Fibroblast of skin of right quadriceps (primary cell): ENCODE measurements around the gene ETV7.
A peak's percentile ranks its signal among the peaks of the same experiment; 100 is the strongest.
"Not testable (repeated sequence)": the region's sequence is repeated elsewhere in the genome, so short reads cannot be mapped to it uniquely, and the experiment has no call there.

Experiments used
- DNase-seq: peaks from one replicate; pipeline ENCODE4 v3.0.0-alpha.2; 2013

The ETV7 gene

DNA sequence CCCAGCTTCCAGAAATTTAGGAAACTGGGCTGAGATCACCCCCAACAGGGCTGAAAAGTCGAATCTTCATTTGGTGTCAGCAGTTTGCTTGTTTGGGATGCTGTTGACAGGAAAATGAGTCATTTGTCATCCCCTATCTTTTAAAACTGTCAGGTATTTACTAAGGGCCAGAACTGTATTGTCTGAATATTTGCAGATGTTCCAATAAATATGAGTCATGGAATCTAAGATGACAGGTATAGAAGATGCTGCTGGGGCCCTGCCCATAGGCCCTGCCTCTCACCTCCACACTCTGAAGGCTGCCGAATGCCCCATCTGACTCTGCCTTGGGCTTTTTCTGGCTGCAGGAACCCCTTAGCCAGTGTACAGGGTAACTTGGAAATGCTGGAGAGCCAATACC, 3.9 kb downstream of the ETV7 start:
- DNase-seq, result no peak

GRCh38 chr6:36382976-36383375, 4.5 kb downstream of the ETV7 start:
- no peak for DNase-seq

DNA sequence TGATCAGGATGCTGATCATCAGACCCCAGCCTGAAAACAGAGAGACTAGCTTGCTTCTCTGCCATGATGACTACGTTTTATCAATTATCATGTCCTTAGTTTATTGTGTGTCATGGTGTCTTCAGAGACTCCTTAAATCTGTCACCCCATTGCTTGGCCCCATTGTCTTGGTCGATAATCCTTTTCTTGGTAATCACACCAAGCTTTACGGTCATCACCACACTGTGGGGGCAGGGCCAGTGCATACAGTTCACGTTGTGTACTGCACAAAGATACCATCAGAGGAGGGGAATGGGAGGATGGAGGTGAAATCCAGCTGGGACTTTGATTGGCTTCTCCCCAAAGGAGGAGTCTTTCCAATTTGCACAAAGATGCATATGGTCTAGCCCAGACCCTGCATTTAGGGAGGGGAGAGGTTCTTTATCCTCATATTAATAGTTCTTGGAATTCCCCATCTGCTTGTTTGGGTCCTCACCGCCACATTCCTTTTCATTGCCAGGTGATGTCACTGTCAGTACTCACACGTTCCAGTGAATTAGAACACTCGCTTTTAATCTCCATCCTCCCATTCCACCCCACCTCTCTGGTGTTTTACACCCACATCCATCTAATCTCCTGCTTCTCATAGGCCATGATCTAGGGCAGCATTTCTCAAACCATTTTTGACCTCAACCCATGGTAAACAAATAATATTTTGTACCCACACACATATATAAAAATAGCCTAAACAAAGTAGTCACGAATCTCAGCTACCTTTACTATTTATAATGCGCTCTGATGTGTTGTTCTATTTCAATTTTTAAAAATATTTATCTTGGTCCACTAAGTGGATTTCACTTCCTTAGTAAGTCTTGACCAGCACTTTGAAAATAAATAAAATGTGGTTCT, 5.7 kb downstream of the ETV7 start:
- DNase-seq, result no peak

DNA sequence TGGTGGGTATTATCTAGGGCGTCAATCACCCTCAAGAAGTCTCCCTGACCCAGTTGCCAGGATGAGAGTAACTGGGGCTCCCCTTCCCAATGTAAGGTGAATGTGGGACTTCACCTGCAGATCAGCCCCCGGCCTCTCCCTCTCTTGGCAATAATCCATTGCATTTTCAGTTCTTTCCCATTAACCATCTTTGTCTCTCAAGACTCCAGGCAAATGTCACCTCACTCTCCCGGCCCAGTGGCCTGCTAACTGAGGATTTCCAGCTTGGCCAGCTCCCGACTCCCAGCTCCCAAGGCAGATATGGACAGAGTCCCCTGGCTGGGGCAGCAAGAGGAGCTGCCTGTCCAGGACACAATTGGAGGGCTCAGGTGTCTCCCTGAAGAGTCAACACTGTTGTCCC, 7.3 kb downstream of the ETV7 start:
- DNase-seq, result no peak

- DNase-seq, result no peak
Observed at GRCh38 chr6:36378936-36379335, 8.5 kb downstream of the ETV7 start.

- DNase-seq, result no peak
Observed at GRCh38 chr6:36378243-36378920, 9.1 kb downstream of the ETV7 start.

GRCh38 chr6:36377594-36377993, 9.9 kb downstream of the ETV7 start:
- DNase-seq, result no peak

GRCh38 chr6:36376742-36377141, 10.7 kb downstream of the ETV7 start:
- DNase-seq, result no peak

GRCh38 chr6:36376183-36376582, 11.3 kb downstream of the ETV7 start:
- no peak for DNase-seq

- DNase-seq, result no peak
Observed at GRCh38 chr6:36375644-36376155, 11.8 kb downstream of the ETV7 start.

- DNase-seq, result no peak
Observed at GRCh38 chr6:36374972-36375371, 12.5 kb downstream of the ETV7 start.

GRCh38 chr6:36374194-36374593, 13.3 kb downstream of the ETV7 start:
- no peak for DNase-seq

DNA sequence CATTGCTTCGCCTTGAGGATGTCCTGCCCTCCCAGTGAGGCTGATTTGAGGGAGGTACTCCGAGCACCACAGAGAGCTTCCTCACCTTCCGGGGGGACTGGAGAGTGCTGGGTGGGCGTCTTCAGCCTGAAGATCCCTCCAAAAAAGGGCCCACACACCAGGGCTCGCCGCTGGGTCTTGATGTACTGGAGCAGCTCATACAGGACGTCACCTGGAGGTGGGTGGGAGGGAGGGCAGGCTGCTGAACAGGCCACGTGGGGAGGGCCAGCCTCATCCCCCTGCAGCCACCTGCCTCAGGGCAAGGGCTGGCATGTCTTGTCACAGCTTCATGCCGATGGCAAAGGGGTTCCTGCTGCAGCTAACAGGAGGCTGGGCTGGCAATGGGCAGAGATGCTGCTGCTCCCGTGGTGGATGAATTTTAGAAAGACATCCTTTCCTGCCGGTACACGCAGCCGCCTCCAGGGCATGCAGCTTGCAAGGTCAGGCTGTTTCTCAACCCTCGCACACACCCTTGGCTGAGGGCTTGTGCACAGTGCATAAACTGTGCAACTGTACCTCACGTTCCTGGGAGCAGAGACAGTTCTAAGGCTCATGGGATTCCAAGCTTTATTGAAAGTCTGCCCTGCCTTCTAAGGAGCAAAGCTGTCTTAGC, 14.0 kb downstream of the ETV7 start:
- no peak for DNase-seq

- DNase-seq, result no peak
Observed at GRCh38 chr6:36372088-36372487, 15.4 kb downstream of the ETV7 start.

- no peak for DNase-seq
Observed at GRCh38 chr6:36371211-36371610, 16.3 kb downstream of the ETV7 start.

DNA sequence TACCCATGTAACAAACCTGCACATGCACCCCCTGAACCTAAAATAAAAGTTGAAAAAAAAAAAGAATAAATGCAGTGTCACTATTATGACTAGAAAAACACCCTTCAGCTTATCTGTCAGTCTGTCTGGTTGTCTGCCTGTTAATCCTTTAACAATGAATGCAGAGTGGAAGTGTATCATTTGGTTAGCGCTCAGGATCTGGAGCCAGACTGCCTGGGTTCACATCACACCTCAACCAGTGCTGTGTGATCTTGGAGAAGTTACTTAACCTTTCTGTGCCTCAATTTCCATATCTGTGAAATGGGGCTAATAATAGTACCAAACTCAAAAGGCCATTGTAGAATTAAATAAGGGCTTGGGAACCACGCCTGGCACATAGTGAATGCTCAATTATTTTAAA, 16.8 kb downstream of the ETV7 start:
- no peak for DNase-seq

DNA sequence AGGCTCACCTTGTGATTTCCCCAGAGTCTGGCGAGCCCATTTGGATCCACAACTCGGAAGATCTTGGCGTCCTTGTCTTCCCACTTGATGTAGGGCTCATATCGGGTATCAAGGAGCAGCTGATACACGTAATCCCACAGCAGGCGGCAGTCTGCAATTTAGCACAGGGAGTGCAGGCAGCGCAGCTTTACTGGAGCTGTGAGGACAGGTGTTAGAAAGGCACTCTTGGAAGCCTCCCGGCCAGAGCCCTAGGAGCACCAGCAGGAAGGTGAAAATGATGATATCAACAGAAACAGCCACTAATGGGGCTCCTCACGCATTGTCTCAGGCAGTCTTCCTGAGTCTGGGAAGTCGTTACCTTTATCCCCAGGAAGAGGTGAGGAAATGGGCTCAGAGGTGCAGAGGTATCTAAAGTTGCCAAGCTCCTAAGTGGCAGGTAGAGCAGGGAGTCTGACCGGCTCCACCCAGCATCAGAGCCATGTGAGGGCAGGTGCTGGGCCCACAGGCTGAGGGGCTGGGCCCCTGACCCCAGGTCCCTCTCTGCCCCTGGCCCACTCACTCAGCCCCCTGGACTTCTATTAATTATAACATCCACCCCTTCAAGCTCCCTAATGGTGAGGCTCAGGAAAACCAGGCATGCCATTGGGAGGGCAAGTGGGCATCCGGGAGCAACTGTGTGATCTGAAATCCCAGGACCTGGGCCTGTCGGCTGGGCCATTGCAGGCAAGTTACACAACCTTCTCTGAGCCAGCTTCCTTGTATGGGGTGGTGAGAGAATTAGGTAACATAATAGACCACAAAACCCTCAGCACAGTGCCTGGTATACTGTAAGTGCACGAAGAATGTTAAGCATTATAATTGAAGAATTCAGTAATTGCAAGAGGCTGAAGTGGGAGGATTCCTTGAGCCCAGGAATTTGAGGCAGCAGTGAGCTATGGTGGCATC, 18.3 kb downstream of the ETV7 start:
- peak; percentile 90 for DNase-seq

DNA sequence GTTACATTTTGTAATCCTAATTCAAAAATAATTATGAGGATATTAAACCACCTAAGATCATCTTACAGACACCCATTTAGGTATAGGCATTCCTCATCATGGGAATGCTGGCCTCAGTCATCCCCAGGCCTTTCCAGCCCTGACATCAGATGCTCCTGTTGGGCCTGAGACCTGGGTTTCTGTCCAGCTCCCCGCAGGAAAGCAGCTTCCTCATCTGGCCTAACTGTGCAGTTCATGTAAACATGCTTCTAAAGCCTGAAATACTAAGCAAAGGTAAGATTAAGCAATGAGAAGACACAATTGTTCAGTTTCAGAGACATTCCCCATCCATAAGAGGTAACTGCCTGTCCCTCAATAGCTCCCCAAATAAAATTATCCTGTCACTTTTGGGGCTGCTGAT, 19.0 kb downstream of the ETV7 start:
- DNase-seq, result no peak

DNA sequence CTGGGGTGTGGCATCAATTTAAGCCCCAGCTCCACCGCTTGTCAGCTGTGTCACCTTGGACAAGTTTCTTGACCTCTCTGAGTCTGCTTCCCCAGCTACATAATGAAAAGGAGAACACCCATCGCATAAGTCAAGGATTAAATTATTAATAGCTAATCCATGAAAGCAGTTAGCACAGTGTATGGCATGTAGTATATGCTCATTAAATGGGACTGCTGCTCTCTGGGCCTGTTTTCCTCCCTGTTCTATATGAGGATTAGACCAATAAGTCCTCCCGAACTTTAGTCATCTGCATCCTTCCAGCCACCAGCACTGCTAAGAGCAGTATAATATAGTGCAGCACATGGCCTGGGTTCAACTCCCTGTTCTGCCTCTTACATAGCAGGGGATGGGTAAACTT, 19.7 kb downstream of the ETV7 start:
- DNase-seq, result no peak

GRCh38 chr6:36364669-36365479, 22.6 kb downstream of the ETV7 start:
- DNase-seq, result no peak

DNA sequence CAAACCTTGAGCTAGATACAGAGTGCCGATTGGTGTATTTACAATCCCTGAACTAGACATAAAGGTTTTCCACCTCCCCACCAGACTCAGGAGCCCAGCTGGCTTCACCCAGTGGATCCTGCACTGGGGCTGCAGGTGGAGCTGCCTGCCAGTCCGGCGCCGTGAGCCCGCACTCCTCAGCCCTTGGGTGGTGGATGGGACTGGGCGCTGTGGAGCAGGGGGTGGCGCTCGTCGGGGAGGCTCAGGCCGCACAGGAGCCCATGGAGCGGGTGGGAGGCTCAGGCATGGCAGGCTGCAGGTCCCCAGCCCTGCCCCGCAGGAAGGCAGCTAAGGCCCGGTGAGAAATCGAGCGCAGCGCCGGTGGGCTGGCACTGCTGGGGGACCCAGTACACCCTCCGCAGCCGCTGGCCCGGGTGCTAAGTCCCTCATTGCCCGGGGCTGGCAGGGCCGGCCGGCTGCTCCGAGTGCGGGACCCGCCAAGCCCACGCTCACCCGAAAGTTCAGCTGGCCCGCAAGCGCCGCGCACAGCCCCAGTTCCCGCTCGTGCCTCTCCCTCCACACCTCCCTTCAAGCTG, 23.3 kb downstream of the ETV7 start:
- not testable (repeated sequence) for DNase-seq
